DND-41 (cell line): ENCODE results near the gene AURKB.

Experiments used
- CTCF ChIP-seq: IDR thresholded peaks from 2 replicates; pipeline ENCODE4 v1.5.1; 2012; ENCODE audit warnings: borderline replicate concordance, low read length, moderate library complexity, mild to moderate bottlenecking; ENCODE audit not compliant: poor library complexity, severe bottlenecking; ENCODE audit errors: extremely low read depth
- EZH2 ChIP-seq: IDR thresholded peaks from 3 replicates; pipeline ENCODE4 v1.6.1; 2012; ENCODE audit warnings: borderline replicate concordance, low read depth, mild to moderate bottlenecking, moderate library complexity, low read length, inconsistent platforms; ENCODE audit not compliant: severe bottlenecking

- TF ChIP-seq CTCF = no peak
- TF ChIP-seq EZH2 = no peak
Measured at GRCh38 chr17:8234361-8235270, 24.2 kb upstream of the AURKB start.
